Testis (tissue), 2 donors: ENCODE results near the gene C19orf81.
"Not testable (repeated sequence)": the region's sequence is repeated elsewhere in the genome, so short reads cannot be mapped to it uniquely, and the experiment has no call there.

Experiments
- CTCF ChIP-seq, 3 experiments: fragments of 450-650 bp in 2 of 3; fragments of 200-600 bp in 1 of 3; sonication (generic) in 1 of 3; IDR thresholded peaks; one replicate each; pipeline ENCODE4 v1.5.1; 2016 to 2019; ENCODE audit warnings: antibody characterized with exemption in 3 of 3, mild to moderate bottlenecking in 2 of 3, moderate library complexity in 1 of 3
- POLR2A ChIP-seq: fragments of 450-650 bp; IDR thresholded peaks from one replicate; pipeline ENCODE4 v1.6.1; 2017; ENCODE audit warnings: antibody characterized with exemption, mild to moderate bottlenecking, moderate library complexity

- TF ChIP-seq CTCF (IDR thresholded peaks at IDR 0.05); POLR2A: not testable (repeated sequence)
These were observed 36.5 kb upstream of the C19orf81 start for GRCh38 chr19:50612504-50613404.
